Thymus (tissue), 11 donors: ENCODE results near the gene NR6A1. TPM values are rescaled to one million over a fixed set of nuclear protein-coding genes. Genes with fewer than 3 reads are reported as not detected.

Experiments
- DNase-seq, 9 donors: peaks; one replicate each; pipeline ENCODE4 v3.0.0-alpha.2; 2013; ENCODE audit warnings: low spot score in 9 of 9, low read depth in 6 of 9, missing footprints in 1 of 9
- H3K27ac ChIP-seq, 2 donors: one replicate each; pipeline ENCODE4 v1.5.1; 2013; ENCODE audit warnings: control low read depth in 1 of 2, low read depth in 1 of 2, low read length in 1 of 2, mild to moderate bottlenecking in 1 of 2, moderate library complexity in 1 of 2
- H3K27me3 ChIP-seq, 2 donors: one replicate each; pipeline ENCODE4 v1.5.1; 2013; ENCODE audit warnings: low read length in 1 of 2; ENCODE audit not compliant: control insufficient read depth in 2 of 2, insufficient read depth in 1 of 2
- H3K36me3 ChIP-seq, 2 donors: one replicate each; pipeline ENCODE4 v1.5.1; 2013; ENCODE audit warnings: low read length in 1 of 2, mild to moderate bottlenecking in 1 of 2, moderate library complexity in 1 of 2; ENCODE audit not compliant: control insufficient read depth in 2 of 2, insufficient read depth in 2 of 2
- H3K4me1 ChIP-seq, 2 donors: one replicate each; pipeline ENCODE4 v1.5.1; 2013; ENCODE audit warnings: low read length in 2 of 2; ENCODE audit not compliant: control insufficient read depth in 2 of 2, insufficient read depth in 2 of 2
- H3K4me3 ChIP-seq, 2 donors: one replicate each; pipeline ENCODE4 v1.5.1; 2013; ENCODE audit warnings: low read length in 2 of 2, control low read depth in 1 of 2, mild to moderate bottlenecking in 1 of 2
- H3K9me3 ChIP-seq, 2 donors: one replicate each; pipeline ENCODE4 v1.5.1; 2013; ENCODE audit warnings: low read length in 1 of 2, mild to moderate bottlenecking in 1 of 2; ENCODE audit not compliant: control insufficient read depth in 2 of 2, insufficient read depth in 1 of 2
- WGBS: extraction: QIAGEN DNeasy Blood & Tissue Kit; methylation state at CpG from one replicate; pipeline ENCODE4 v1.1.7; 2013; 5-methylcytosine and 5-hydroxymethylcytosine counted together
- polyA plus RNA-seq: library from polyadenylated mRNA; stranded (reverse); fragments of 200-250 nt; gene quantifications from one replicate; pipeline ENCODE4 v1.2.3, GENCODE V29; 2013
- total RNA-seq: library from RNA; stranded (reverse); fragments of 120-200 nt; gene quantifications from one replicate; pipeline ENCODE4 v1.2.4, GENCODE V29; 2013
- donor health status: healthy.

Gene NR6A1
- total and polyA plus RNA-seq, 2 donors, result 0.47 to 0.52 TPM

GRCh38 chr9:124697326-124698200, 73.5 kb downstream of the NR6A1 start:
- no peak for DNase-seq
- Histone ChIP-seq H3K4me1 (peaks cover 3% of the 10 kb centered on the region in 2 donors), H3K27ac (no peak overlapping the region), H3K27me3 (no peaks in the 10 kb centered on the region), H3K9me3 (no peaks in the 10 kb centered on the region), H3K36me3 (no peaks in the 10 kb centered on the region), H3K4me3 (no peak overlapping the region)
- WGBS, result 89% methylated on average over 5 of the region's 5 CpGs

DNA sequence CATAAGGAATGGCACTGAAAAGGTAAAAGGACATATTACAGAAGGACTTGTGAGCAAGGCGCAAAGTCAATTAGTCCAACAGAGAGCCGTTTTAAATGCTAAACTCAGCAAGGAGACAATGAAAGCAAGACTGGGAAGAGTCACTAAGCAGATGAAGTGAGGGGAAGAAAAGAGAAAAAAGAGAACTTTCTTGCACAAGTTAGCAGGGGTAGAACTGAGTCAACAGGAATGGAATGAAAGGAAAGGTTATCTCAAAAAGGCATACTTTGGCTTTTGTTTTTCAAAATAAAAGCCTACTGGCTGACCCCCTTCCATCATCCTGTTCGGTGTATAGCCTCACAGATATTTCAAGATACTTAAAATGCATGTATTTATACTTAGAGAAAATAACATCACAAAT, 75.0 kb downstream of the NR6A1 start:
- Histone ChIP-seq H3K9me3 (no peaks in the 10 kb centered on the region), H3K4me1 (peaks cover 3% of the 10 kb centered on the region in 2 donors), H3K36me3 (no peaks in the 10 kb centered on the region), H3K27ac (no peak overlapping the region), H3K4me3 (no peak overlapping the region), H3K27me3 (no peaks in the 10 kb centered on the region)
- 81% methylated on average over 3 of the region's 3 CpGs for WGBS
- DNase-seq, result no peak

GRCh38 chr9:124695280-124695890, 75.7 kb downstream of the NR6A1 start:
- no peak for DNase-seq
- Histone ChIP-seq H3K27ac (no peak overlapping the region), H3K9me3 (no peaks in the 10 kb centered on the region), H3K4me3 (no peak overlapping the region), H3K36me3 (no peaks in the 10 kb centered on the region), H3K27me3 (no peaks in the 10 kb centered on the region), H3K4me1 (peaks cover 3% of the 10 kb centered on the region in 2 donors)
- 97% methylated on average over 16 of the region's 16 CpGs for WGBS

DNA sequence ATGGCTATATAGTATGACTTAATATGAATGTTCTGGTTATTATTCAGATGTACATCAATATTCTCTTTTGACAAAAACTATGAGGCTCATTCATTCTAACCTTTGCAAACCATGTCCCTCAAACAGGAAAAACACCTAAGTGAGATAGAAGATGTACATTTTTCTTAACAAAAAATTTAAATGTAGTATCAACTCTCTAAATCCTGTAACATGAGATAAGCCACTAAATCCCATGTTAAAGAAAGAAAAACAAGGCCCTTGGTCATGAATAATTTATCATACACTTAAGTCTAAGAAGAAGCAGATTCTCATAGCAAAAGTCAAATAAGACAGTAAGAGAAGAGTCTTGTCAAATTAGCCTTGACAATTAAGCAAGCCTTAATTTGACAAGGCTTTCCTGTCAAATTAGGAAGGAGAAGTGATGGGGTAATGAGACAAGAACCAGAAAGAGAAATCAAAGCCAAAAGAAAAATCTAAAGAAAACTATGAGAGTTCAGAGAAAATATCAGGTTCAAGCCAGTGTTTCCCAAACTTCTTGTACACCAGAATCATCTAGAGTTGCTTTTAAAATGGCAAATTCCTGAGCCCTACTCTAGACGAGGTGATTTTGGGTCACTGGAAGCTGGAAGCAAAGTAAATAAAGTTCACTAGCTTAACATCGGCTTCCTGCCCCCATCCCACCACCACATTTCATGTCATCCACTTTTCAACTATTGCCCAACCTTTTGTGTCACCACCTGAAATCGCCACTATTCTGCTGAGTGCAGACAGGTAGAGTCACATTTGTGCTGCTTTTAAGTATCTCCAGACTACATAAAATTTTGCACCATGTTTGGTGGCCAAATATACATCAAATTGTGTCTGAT, 76.5 kb downstream of the NR6A1 start:
- H3K4me1 ChIP-seq, result peaks cover 3% of the 10 kb centered on the region in 2 donors
- no peak overlapping the region for H3K4me3 ChIP-seq
- no peaks in the 10 kb centered on the region for H3K27me3 ChIP-seq
- no peak for DNase-seq
- H3K27ac ChIP-seq, result no peak overlapping the region
- 96% methylated on average over 3 of the region's 3 CpGs for WGBS
- H3K9me3 ChIP-seq, result no peaks in the 10 kb centered on the region
- no peaks in the 10 kb centered on the region for H3K36me3 ChIP-seq

DNA sequence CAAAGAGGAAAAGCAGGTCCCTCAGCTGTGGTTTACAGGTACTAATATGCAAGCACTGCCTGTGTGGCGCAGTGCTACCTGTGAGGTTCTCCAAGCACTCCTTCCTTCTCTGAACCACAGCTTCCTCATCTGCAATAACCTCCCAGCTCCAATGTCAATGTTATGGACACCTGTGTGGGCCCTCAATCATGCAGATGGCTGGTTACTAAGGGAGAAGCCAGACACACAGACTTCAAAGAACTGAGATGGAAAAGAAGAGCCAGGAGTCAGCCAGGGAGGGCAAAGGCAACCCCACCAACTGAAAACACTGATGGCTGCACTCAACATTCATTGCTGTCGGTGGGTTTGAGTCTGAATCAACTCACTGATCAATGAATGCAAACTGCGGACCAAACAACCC, 77.7 kb downstream of the NR6A1 start:
- no peaks in the 10 kb centered on the region for H3K27me3 ChIP-seq
- no peaks in the 10 kb centered on the region for H3K36me3 ChIP-seq
- no peak overlapping the region for H3K4me3 ChIP-seq
- no peaks in the 10 kb centered on the region for H3K9me3 ChIP-seq
- H3K27ac ChIP-seq, result no peak overlapping the region
- DNase-seq, result peak in 1 of 9 donors; percentile 15
- peaks cover 3% of the 10 kb centered on the region in 2 donors for H3K4me1 ChIP-seq
- WGBS, result 82% methylated on average over 3 of the region's 3 CpGs

DNA sequence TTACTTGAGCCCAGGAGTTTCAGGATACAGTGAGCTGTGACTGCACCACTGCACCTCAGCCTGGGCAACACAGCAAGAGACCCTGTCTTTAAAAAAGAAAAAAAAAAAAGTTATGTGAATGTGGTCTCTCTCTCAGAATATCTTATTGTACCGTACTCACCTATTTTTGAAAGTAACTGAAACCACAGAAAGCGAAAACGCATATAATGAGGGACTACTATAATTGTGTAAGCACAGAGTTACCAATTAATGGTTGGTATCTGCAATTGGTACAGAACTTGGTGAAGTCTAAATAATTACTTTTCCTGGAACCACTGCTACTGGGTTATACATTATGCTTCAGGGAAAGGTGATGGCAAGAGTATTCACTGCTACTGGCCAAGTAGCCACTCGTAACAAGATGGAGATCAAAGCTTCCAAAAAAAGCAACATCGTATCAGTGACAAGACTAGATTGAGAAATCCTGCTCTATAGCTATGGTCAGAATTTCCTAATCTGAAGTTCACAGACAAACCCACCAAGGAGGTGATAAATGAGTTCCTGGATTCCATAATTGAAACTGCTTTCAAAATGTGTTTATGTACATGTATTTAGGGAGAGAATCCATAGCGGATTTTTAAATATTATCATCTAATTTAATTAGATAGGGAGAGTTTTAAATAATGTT, 82.7 kb downstream of the NR6A1 start:
- Histone ChIP-seq H3K4me3 (no peak overlapping the region), H3K27me3 (no peaks in the 10 kb centered on the region), H3K4me1 (peaks cover 1 to 2% of the 10 kb centered on the region in 2 donors), H3K9me3 (no peaks in the 10 kb centered on the region), H3K36me3 (no peaks in the 10 kb centered on the region), H3K27ac (no peak overlapping the region)
- 94% methylated on average over 6 of the region's 6 CpGs for WGBS
- DNase-seq, result no peak

DNA sequence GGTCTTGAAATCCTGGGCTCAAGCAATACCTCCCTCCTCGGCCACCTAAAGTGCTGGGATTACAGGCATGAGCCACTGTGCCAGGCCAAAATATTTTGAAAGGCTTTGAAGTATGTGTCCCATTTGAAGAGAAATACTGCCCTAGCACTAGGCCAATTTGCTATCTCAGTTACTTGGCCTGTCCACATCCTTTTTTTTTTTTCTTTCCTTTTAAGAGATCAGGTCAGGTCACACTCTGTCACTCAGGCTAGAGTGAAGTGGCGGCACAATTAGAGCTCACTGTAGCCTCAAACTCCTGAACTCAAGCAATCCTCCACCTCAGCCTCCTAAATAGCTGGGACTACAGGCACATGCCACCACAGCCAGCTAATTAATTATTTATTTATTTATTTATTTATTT, 84.2 kb downstream of the NR6A1 start:
- H3K9me3 ChIP-seq, result no peaks in the 10 kb centered on the region
- DNase-seq, result no peak
- no peaks in the 10 kb centered on the region for H3K36me3 ChIP-seq
- 98% methylated on average over 2 of the region's 2 CpGs for WGBS
- no peak overlapping the region for H3K4me3 ChIP-seq
- H3K27ac ChIP-seq, result no peak overlapping the region
- H3K27me3 ChIP-seq, result no peaks in the 10 kb centered on the region
- H3K4me1 ChIP-seq, result no peaks in the 10 kb centered on the region

DNA sequence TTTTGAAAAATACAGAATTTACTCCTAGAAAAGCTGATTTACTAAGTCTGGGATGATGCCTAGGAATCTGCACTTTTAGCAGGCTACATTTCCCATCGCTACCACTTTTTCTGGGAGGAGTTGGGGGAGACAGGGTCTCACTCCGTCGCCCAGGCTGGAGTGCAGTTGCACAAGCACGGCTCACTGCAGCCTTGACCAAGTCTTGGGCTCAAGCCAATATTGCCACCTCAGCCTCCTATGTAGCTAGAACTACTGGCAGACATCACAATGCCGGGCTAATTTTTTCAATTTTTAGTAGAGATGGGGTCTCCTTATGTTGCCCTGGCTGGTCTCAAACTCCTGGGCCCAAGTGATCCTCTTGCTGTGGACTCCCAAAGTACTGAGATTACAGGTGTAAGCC, 85.9 kb downstream of the NR6A1 start:
- Histone ChIP-seq H3K4me1 (no peaks in the 10 kb centered on the region), H3K36me3 (no peaks in the 10 kb centered on the region), H3K27ac (no peak overlapping the region), H3K27me3 (no peaks in the 10 kb centered on the region), H3K4me3 (no peak overlapping the region), H3K9me3 (no peaks in the 10 kb centered on the region)
- WGBS, result 96% methylated on average over 5 of the region's 5 CpGs
- no peak for DNase-seq
